ENCODE results near the gene NAT8L. TPM values are rescaled to one million over a fixed set of nuclear protein-coding genes. Genes with fewer than 3 reads are reported as not detected.

The NAT8L gene
- total RNA-seq, 4 donors from 2014 or later: 0.27 to 1.2 TPM; not detected in 2

DNA sequence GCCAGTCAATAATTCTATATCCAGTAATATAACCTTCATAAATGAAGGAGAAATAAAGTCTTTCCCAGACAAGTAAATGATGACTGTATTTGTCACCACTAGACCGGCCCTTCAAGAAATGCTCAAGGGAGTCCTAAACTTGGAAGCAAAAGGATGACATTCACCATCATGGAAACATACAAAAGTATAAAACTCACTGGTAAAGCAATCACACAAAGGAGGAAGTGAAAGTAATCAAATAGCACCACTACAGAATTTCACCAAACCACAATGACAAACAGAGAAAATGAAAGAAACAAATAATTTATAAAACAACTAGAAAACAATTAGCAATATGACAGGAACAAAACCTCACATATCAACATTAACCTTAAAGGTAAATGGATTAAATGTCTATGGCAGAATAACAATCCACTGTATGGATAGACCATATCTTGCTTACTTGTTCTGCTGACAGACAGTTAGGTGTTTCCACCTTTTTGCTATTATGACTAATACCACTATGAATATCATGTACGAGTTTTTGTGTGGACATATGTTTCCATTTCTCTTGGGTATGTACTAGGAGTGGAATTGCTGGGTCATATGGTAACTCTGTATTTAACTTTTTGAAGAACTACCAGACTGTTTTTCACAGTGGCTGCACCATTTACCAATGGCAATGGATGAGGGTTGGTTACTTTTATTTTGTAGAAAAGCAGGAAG is 44.9 kb downstream of the NAT8L start:
- Histone ChIP-seq H3K4me1 (no peaks in the 10 kb centered on the region), H3K4me3 (no peak overlapping the region), H3K9me3 (peaks cover 0 to 15% of the 10 kb centered on the region in 2 donors), H3K36me3 (no peaks in the 10 kb centered on the region), H3K27ac (no peak overlapping the region), H3K27me3 (no peaks in the 10 kb centered on the region)
- DNase-seq: no peak
- intact Hi-C loops (cut with DNase I; ENCODE audit: low total_unique reads): no loop called here
- TF ChIP-seq, protein P1, sequence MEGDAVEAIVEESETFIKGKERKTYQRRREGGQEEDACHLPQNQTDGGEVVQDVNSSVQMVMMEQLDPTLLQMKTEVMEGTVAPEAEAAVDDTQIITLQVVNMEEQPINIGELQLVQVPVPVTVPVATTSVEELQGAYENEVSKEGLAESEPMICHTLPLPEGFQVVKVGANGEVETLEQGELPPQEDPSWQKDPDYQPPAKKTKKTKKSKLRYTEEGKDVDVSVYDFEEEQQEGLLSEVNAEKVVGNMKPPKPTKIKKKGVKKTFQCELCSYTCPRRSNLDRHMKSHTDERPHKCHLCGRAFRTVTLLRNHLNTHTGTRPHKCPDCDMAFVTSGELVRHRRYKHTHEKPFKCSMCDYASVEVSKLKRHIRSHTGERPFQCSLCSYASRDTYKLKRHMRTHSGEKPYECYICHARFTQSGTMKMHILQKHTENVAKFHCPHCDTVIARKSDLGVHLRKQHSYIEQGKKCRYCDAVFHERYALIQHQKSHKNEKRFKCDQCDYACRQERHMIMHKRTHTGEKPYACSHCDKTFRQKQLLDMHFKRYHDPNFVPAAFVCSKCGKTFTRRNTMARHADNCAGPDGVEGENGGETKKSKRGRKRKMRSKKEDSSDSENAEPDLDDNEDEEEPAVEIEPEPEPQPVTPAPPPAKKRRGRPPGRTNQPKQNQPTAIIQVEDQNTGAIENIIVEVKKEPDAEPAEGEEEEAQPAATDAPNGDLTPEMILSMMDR (IDR thresholded peaks at IDR 0.05): no peak
- no peak for TF ChIP-seq POLR2A (IDR thresholded peaks at IDR 0.05)

DNA sequence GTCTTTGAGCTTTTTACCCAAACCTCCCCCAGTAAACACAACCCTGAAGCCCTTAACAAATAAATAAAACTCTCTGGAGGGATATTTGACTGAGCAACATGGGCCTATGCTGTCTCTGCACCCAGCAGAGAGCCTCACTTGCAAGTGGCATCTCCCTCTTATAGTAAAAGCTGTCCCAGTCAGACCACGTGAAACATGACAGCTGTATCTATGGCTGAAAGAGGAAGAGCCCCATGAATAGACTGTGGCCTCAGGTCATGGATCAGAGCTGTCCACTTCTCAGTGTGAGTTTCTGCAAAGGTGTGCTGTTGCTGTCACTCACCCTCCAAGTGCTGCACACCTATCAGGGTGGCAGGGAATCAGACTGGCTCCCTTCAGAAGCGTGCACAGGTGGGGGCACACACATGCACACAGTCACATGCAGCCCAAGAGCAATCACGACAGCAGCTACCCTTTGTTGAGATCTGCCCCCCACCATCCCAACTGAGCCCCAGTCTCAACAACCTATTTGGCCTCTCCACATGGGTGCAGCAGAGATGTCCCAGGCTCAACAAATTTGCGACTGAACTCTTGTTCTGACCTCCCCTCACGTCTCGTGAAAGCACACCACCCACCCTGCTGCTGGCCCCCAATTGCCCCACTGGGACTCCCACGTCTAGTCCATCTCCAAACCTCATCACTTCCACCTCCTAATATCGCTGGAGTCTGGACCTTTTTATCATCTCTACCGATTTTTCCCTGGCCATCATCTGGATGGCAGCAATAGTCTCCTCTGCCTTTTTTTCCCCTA is 45.6 kb downstream of the NAT8L start:
- no peak for DNase-seq
- Histone ChIP-seq H3K4me3 (no peak overlapping the region), H3K9me3 (peaks cover 0 to 15% of the 10 kb centered on the region in 2 donors), H3K27ac (no peak overlapping the region), H3K4me1 (no peaks in the 10 kb centered on the region), H3K27me3 (no peaks in the 10 kb centered on the region), H3K36me3 (no peaks in the 10 kb centered on the region)
- intact Hi-C loops (cut with DNase I; ENCODE audit: low total_unique reads): no loop called here
- TF ChIP-seq, protein P1 (IDR thresholded peaks at IDR 0.05): no peak
- no peak for TF ChIP-seq POLR2A (IDR thresholded peaks at IDR 0.05)

DNA sequence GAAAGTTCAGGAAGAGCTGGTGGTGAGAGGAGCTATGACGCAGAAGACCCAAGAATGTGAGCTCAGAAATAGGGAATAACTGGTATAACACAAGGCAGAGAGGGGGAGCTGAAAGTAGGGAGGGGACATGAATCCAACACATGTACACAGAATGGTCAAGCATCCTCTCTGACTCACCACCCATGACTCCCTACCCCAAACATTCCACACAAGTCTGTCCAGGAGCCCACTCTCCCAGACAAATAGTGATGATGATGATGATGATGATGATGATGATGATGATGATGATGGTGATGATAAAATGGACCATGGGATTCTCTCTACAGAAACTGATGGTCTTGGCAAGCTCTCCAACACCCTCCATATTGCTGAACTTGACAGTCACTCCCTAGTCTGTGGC is 46.4 kb downstream of the NAT8L start:
- DNase-seq: no peak
- intact Hi-C loops (cut with DNase I; ENCODE audit: low total_unique reads): no loop called here
- H3K36me3 ChIP-seq: no peaks in the 10 kb centered on the region
- H3K4me3 ChIP-seq: no peak overlapping the region
- H3K27ac ChIP-seq: no peak overlapping the region
- H3K9me3 ChIP-seq: peaks cover 0 to 15% of the 10 kb centered on the region in 2 donors
- H3K27me3 ChIP-seq: no peaks in the 10 kb centered on the region
- no peaks in the 10 kb centered on the region for H3K4me1 ChIP-seq
- TF ChIP-seq, protein P1 (IDR thresholded peaks at IDR 0.05): no peak
- TF ChIP-seq POLR2A (IDR thresholded peaks at IDR 0.05): no peak

DNA sequence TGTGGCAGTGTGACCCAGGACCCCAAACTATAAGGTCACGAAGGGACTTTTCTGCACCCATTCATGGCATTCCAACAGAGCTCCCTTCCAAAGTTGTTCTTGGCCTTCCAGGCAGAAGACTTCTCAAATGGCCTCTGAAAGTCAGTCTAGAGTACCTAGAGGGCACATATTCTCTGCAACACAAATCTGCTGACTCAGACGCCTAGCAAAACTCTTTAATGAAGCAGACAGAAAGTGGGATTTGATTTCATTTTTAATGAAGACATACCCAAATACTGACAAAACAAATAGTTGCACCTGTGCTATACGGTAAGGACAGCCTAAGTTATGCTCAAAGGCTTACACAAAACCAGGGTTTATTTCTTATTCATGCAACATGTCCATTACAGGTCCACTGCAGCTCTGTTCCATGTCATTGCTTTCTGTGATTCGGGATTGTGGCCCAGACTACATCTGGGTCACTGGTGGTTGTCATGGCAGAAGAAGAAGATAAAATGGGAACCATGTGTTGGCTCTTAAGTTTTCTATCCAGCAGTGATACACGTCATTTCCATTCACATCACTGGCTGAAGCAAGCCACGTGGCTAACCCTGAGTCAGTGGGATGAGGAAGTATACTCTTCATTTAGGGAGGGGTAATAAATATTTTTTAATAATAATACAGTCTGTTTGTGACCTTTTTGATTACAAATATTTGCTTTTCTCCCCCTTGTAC is 57.7 kb downstream of the NAT8L start:
- intact Hi-C loops (cut with DNase I; ENCODE audit: low total_unique reads): no loop called here
- DNase-seq: no peak
- no peak overlapping the region for H3K27ac ChIP-seq
- no peaks in the 10 kb centered on the region for H3K27me3 ChIP-seq
- H3K36me3 ChIP-seq: no peaks in the 10 kb centered on the region
- H3K4me3 ChIP-seq: no peak overlapping the region
- no peaks in the 10 kb centered on the region for H3K9me3 ChIP-seq
- H3K4me1 ChIP-seq: no peaks in the 10 kb centered on the region
- TF ChIP-seq POLR2A (IDR thresholded peaks at IDR 0.05): no peak
- TF ChIP-seq, protein P1 (IDR thresholded peaks at IDR 0.05): no peak

Other genes with a start within 250 kb of the NAT8L start
- 10 to 100 TPM; 12.4 to 44.3 (median 31.3) TPM for gene LETM1, start 203.2 kb upstream of the NAT8L start, total RNA-seq
- gene NSD2, start 187.9 kb upstream of the NAT8L start, total RNA-seq: 10 to 100 TPM; 10.3 to 75.3 (median 49.0) TPM
- 10 to 100 TPM in 3 of 4 donors, 1 to 10 TPM in 1; 2.4 to 38.8 (median 18.8) TPM for gene NELFA, start 50.4 kb upstream of the NAT8L start, total RNA-seq
- 10 to 100 TPM in 3 of 4 donors, 1 to 10 TPM in 1; 7.4 to 29.9 (median 14.2) TPM for gene HAUS3, start 182.8 kb downstream of the NAT8L start, total RNA-seq
- 1 to 10 TPM in 2 of 4 donors, under 1 TPM in 1, not detected in 1; 0.26 to 5.8 (median 5.5) TPM for gene POLN, start 182.8 kb downstream of the NAT8L start, total RNA-seq
- gene MXD4, start 202.8 kb downstream of the NAT8L start, total RNA-seq: 10 to 100 TPM; 15.4 to 53.1 (median 31.8) TPM